Hepatocyte (in vitro differentiated cells): ENCODE results near the gene VCAN.

Experiments used
- CTCF ChIP-seq: fragments of 200-600 bp; sonication (generic); IDR thresholded peaks from 2 replicates; pipeline ENCODE4 v1.5.1; 2016; ENCODE audit warnings: antibody characterized with exemption, mild to moderate bottlenecking; ENCODE audit not compliant: poor library complexity
- EZH2 ChIP-seq: fragments of 200-600 bp; sonication (generic); IDR thresholded peaks from 2 replicates; pipeline ENCODE4 v1.6.1; 2016; ENCODE audit warnings: antibody characterized with exemption, mild to moderate bottlenecking, borderline replicate concordance

- TF ChIP-seq CTCF = no peak
- TF ChIP-seq EZH2 = no peak
Measured at GRCh38 chr5:83453937-83454336, 17.6 kb upstream of the VCAN start.
